Type B pancreatic cell (in vitro differentiated cells): ENCODE measurements around the gene TEKT3. TPM values are rescaled to one million over a fixed set of nuclear protein-coding genes. Genes with fewer than 3 reads are reported as not detected.

Source experiments
- DNase-seq: peaks from one replicate; pipeline ENCODE4 v3.0.0; 2021; ENCODE audit warnings: mixed read lengths; ENCODE audit not compliant: unreplicated experiment; ENCODE audit errors: extremely low spot score
- H3K27ac Mint-ChIP-seq: 2 replicates; pipeline ENCODE4 v1.8.0; 2021; ENCODE audit warnings: mild to moderate bottlenecking, mixed read lengths
- H3K27me3 Mint-ChIP-seq: 2 replicates; pipeline ENCODE4 v1.8.0; 2021; ENCODE audit warnings: mixed read lengths
- H3K36me3 Mint-ChIP-seq: 2 replicates; pipeline ENCODE4 v1.8.0; 2021; ENCODE audit warnings: mixed read lengths
- H3K4me1 Mint-ChIP-seq: one replicate; pipeline ENCODE4 v1.8.0; 2021; ENCODE audit warnings: mixed read lengths; ENCODE audit not compliant: unreplicated experiment
- H3K4me3 Mint-ChIP-seq: 2 replicates; pipeline ENCODE4 v1.8.0; 2021; ENCODE audit warnings: mild to moderate bottlenecking, mixed read lengths
- H3K9me3 Mint-ChIP-seq: 2 replicates; pipeline ENCODE4 v1.8.0; 2021; ENCODE audit warnings: mixed read lengths
- total RNA-seq: library from RNA; stranded (reverse); gene quantifications from 2 replicates; pipeline ENCODE4 v1.2.1, GENCODE V29; 2021; ENCODE audit warnings: low replicate concordance
- TF ChIP-seq, protein P1 (sequence below): fragments of 200-600 bp; sonication (generic); conservative IDR thresholded peaks from 2 replicates; pipeline ENCODE4 v1.5.0; 2021; ENCODE audit warnings: antibody characterized with exemption, mild to moderate bottlenecking

Gene TEKT3
- total RNA-seq, 1 donor from 2014 or later, result 0.56 TPM

DNA sequence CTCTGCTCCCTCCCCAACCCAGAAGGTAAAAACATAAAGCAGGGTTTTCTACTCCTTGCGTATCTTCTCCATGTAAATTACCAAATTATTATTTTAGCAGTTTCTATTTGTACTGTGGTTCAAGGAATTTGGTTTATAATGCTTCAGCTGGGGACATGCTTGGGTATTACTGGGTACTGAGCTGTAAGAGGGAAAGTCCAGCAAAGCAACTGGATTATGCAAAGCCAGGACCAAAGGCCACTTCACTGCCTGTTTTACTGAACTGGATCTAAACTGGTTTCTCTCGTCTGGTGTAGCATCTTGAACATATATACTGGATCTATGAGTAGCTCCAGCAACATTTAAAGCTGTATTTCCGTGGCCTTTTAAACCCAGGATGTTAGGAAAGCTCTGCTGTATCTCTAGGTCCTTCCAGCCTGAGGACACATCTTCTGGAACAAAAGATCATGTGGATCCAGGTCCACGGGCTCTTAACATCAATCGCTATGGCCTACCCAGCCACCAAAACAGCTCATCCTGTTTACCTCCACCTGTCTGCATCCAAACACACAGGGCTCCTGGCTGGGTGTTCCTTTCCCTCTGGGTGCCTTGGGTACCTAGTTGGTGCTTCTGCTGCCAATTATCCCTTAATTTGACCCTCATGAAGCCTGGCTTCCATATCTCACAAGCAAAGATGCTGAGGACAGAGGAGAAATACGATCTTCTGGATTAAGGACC is 83.4 kb downstream of the TEKT3 start:
- Mint-ChIP-seq H3K4me3 (no peak overlapping the region), H3K27me3 (peaks cover 67% of the 10 kb centered on the region), H3K27ac (no peak overlapping the region), H3K4me1 (peaks cover 17% of the 10 kb centered on the region), H3K36me3 (peaks cover 7% of the 10 kb centered on the region), H3K9me3 (no peaks in the 10 kb centered on the region)
- TF ChIP-seq, protein P1, sequence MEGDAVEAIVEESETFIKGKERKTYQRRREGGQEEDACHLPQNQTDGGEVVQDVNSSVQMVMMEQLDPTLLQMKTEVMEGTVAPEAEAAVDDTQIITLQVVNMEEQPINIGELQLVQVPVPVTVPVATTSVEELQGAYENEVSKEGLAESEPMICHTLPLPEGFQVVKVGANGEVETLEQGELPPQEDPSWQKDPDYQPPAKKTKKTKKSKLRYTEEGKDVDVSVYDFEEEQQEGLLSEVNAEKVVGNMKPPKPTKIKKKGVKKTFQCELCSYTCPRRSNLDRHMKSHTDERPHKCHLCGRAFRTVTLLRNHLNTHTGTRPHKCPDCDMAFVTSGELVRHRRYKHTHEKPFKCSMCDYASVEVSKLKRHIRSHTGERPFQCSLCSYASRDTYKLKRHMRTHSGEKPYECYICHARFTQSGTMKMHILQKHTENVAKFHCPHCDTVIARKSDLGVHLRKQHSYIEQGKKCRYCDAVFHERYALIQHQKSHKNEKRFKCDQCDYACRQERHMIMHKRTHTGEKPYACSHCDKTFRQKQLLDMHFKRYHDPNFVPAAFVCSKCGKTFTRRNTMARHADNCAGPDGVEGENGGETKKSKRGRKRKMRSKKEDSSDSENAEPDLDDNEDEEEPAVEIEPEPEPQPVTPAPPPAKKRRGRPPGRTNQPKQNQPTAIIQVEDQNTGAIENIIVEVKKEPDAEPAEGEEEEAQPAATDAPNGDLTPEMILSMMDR, result no peak
- no peak for DNase-seq

DNA sequence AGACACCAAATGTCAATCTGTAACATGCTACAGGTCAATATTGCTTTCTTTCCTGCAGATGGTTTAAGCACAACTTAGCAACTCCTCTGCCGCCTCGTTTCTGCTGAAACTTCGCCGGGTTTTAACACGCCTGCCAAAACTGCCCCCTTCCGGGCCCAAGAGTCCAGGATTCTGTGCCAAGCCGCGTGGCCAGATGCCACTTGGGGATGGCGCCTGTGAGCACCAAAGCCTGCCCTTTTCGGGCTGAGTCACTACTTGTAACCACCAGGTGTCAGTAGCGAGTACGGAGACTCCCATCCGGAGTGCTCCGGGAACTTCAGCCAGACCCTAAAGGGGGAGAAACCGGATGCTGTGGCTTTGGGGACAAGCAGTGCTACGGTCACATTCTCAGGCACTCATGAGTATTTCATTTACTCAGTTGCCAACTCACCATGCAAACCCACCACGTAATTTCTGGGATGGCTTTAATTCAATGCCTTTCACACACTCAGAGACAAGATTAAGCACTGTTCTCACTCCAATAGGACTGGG is 84.1 kb downstream of the TEKT3 start:
- DNase-seq, result peak; percentile 75
- TF ChIP-seq, protein P1, result peak; percentile 91
- no peaks in the 10 kb centered on the region for H3K9me3 Mint-ChIP-seq
- peaks cover 7% of the 10 kb centered on the region for H3K36me3 Mint-ChIP-seq
- no peak overlapping the region for H3K27ac Mint-ChIP-seq
- no peak overlapping the region for H3K4me3 Mint-ChIP-seq
- H3K27me3 Mint-ChIP-seq, result peaks cover 62% of the 10 kb centered on the region
- H3K4me1 Mint-ChIP-seq, result peaks cover 17% of the 10 kb centered on the region

DNA sequence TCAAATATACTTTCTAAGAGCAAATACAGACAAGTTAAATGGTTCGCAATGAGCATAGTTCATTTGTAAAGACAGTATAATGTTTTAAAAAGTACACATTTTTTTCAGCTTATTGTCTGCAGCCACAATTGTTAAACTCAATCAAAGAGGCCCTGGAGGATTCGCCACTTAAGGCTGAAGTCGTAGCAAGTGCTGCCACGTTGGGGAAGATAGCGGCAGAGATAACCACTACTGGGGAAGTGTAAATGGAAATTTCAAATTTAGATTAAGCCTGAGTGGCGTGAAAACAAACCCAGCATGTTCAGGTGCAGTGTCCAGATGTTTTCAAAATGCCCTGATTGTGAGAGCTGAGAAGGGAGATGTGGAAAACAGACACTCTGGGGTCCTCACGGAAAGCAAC is 84.7 kb downstream of the TEKT3 start:
- Mint-ChIP-seq H3K4me1 (peaks cover 17% of the 10 kb centered on the region), H3K27ac (no peak overlapping the region), H3K9me3 (no peaks in the 10 kb centered on the region), H3K27me3 (peaks cover 58% of the 10 kb centered on the region), H3K4me3 (no peak overlapping the region), H3K36me3 (peaks cover 7% of the 10 kb centered on the region)
- DNase-seq, result no peak
- TF ChIP-seq, protein P1, result no peak

DNA sequence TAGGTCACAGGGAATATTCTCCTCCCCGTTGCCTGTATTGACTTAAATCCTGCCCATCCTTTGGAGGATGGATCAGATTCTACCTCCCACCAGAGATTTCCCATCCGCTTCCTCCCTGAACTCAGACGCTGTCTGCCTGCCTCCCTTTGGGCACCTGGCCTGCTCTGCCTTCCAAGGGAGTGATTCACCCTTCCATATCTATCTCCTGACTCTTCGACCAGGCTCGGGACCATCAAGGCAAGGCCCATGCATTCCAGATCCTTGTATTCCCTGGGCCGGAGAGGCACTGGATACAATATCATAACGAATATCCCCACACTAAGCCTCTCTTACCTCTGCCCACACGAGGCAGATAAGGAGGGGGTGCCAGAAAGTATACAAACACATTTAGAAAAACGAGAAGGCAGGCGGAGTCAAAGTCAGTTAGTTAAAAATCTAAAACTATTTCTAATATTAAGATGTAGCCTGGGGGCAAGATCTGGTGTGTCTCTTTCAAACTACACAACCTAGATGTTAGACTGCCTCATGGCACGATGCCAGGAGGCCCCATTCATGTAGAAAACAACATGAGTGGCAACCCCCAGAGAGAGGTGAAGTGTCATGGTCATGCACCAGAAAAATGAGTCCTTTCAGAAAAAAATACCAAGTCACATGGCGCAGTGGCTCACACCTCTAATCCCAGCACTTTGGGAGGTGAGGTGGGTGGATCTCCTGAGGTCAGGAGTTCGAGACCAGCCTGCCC is 85.5 kb downstream of the TEKT3 start:
- Mint-ChIP-seq H3K27me3 (peaks cover 50% of the 10 kb centered on the region), H3K4me1 (peaks cover 17% of the 10 kb centered on the region), H3K9me3 (no peaks in the 10 kb centered on the region), H3K27ac (no peak overlapping the region), H3K36me3 (peaks cover 7% of the 10 kb centered on the region), H3K4me3 (no peak overlapping the region)
- TF ChIP-seq, protein P1, result no peak
- DNase-seq, result no peak

Other genes starting within 250 kb of the TEKT3 start
- 5.8 and 16.2 TPM in 2 replicates for gene PMP22, start 76.3 kb downstream of the TEKT3 start, total RNA-seq
- gene CDRT4, start 126.0 kb upstream of the TEKT3 start, total RNA-seq, result 5.4 and 12.9 TPM in 2 replicates
- 15.1 and 26.8 TPM in 2 replicates for gene TVP23C, start 221.9 kb upstream of the TEKT3 start, total RNA-seq